Activated CD4-positive, alpha-beta T cell treated with anti-CD3 and anti-CD28 coated beads for 36 hours (primary cell): ENCODE data around the gene TRPC4AP. TPM values are rescaled to one million over a fixed set of nuclear protein-coding genes. Genes with fewer than 3 reads are reported as not detected.

Experiments used
- ATAC-seq: fragments of 200-7000 bp; cut with Tn5 transposase; one replicate; pipeline ENCODE4 v1.10.0; 2021; ENCODE audit warnings: mild to moderate bottlenecking, moderate library complexity
- CTCF ChIA-PET: fragments of 350-600 bp; sonication (Branson Sonifier 250); formaldehyde crosslinking; loops from one replicate; lab custom pipeline; 2021; ENCODE audit warnings: antibody characterized with exemption; lab: Charles Lee
- POLR2A ChIA-PET: fragments of 350-600 bp; sonication (Branson Sonifier 250); formaldehyde crosslinking; loops from one replicate; lab custom pipeline; 2021; ENCODE audit warnings: antibody characterized with exemption, inconsistent platforms; lab: Charles Lee
- DNase-seq: peaks from one replicate; pipeline ENCODE4 v3.0.0-alpha.2; 2020
- H3K27ac Mint-ChIP-seq: one replicate; pipeline ENCODE4 v1.8.0; 2021; ENCODE audit warnings: mixed read lengths
- H3K27me3 Mint-ChIP-seq: one replicate; pipeline ENCODE4 v1.8.0; 2021; ENCODE audit warnings: mixed read lengths
- H3K36me3 Mint-ChIP-seq: one replicate; pipeline ENCODE4 v1.8.0; 2021; ENCODE audit warnings: low read depth, mixed read lengths
- H3K4me1 Mint-ChIP-seq: one replicate; pipeline ENCODE4 v1.8.0; 2021; ENCODE audit warnings: mixed read lengths
- H3K4me3 Mint-ChIP-seq: one replicate; pipeline ENCODE4 v1.8.0; 2021; ENCODE audit warnings: mild to moderate bottlenecking, moderate library complexity, mixed read lengths
- H3K9me3 Mint-ChIP-seq: one replicate; pipeline ENCODE4 v1.8.0; 2021; ENCODE audit warnings: low read depth, mixed read lengths
- intact Hi-C, 2 experiments: fragments of 100-400 bp; cut with DNase I in 1 of 2; cut with micrococcal nuclease in 1 of 2; formaldehyde crosslinking; loops; one replicate each; pipeline versions ENCODE4 v1.14.2 to v1.15.1; 2022 to 2024; cut with DNase I, micrococcal nuclease
- total RNA-seq, 2 experiments: library from RNA; stranded (reverse); gene quantifications; one replicate each; pipeline ENCODE4 v1.2.3, GENCODE V29; 2021

The TRPC4AP gene
- total RNA-seq, 2 experiments from 2014 or later = 36.0 to 39.6 TPM

- Mint-ChIP-seq H3K27me3 (no peaks in the 10 kb centered on the region), H3K4me1 (peaks cover 4% of the 10 kb centered on the region), H3K27ac (no peak overlapping the region), H3K4me3 (no peak overlapping the region), H3K9me3 (no peaks in the 10 kb centered on the region), H3K36me3 (peaks cover 26% of the 10 kb centered on the region)
- ChIA-PET CTCF (no interaction called here), POLR2A (no interaction called here)
- ATAC-seq = no peak
- intact Hi-C loops = no loop called here
- no peak for DNase-seq
Measured at GRCh38 chr20:34999782-35000181, 92.8 kb downstream of the TRPC4AP start.

- intact Hi-C loops = no loop called here
- no peaks in the 10 kb centered on the region for H3K27me3 Mint-ChIP-seq
- H3K4me3 Mint-ChIP-seq = no peak overlapping the region
- ChIA-PET POLR2A (no interaction called here), CTCF (no interaction called here)
- peaks cover 24% of the 10 kb centered on the region for H3K36me3 Mint-ChIP-seq
- ATAC-seq (no peak), DNase-seq (no peak)
- no peak overlapping the region for H3K27ac Mint-ChIP-seq
- peaks cover 4% of the 10 kb centered on the region for H3K4me1 Mint-ChIP-seq
- no peaks in the 10 kb centered on the region for H3K9me3 Mint-ChIP-seq
Measured at GRCh38 chr20:34999021-34999451, 93.6 kb downstream of the TRPC4AP start.

GRCh38 chr20:34998331-34998950 is 94.2 kb downstream of the TRPC4AP start:
- CTCF ChIA-PET = interaction anchor here (1.4 kb wide), 1 partner anchor 124 kb away, joined by 4 read pairs; no protein-coding TSS in a partner anchor

GRCh38 chr20:34997774-34998173 is 94.8 kb downstream of the TRPC4AP start:
- ChIA-PET CTCF (interaction anchor here (0.6 to 1.4 kb wide), 3 partner anchors 107 to 177 kb away, joined by 3 to 4 read pairs (median 3); no protein-coding TSS in a partner anchor), POLR2A (no interaction called here)
- H3K36me3 Mint-ChIP-seq = peaks cover 22% of the 10 kb centered on the region
- H3K4me1 Mint-ChIP-seq = peaks cover 4% of the 10 kb centered on the region
- peak overlapping the region; percentile 15 for H3K27ac Mint-ChIP-seq
- H3K27me3 Mint-ChIP-seq = no peaks in the 10 kb centered on the region
- DNase-seq (no peak), ATAC-seq (no peak)
- H3K9me3 Mint-ChIP-seq = no peaks in the 10 kb centered on the region
- intact Hi-C loops = no loop called here
- H3K4me3 Mint-ChIP-seq = no peak overlapping the region

More at GRCh38 chr20:34998331-34998950, 94.2 kb downstream of the TRPC4AP start:
- DNase-seq = no peak
- ATAC-seq = no peak
- peaks cover 24% of the 10 kb centered on the region for H3K36me3 Mint-ChIP-seq
- intact Hi-C loops = no loop called here
- POLR2A ChIA-PET = no interaction called here
- H3K27me3 Mint-ChIP-seq = no peaks in the 10 kb centered on the region
- no peak overlapping the region for H3K4me3 Mint-ChIP-seq
- no peak overlapping the region for H3K27ac Mint-ChIP-seq
- no peaks in the 10 kb centered on the region for H3K9me3 Mint-ChIP-seq
- H3K4me1 Mint-ChIP-seq = peaks cover 4% of the 10 kb centered on the region

GRCh38 chr20:34997131-34997561 is 95.5 kb downstream of the TRPC4AP start:
- Mint-ChIP-seq H3K27ac (no peak overlapping the region), H3K9me3 (no peaks in the 10 kb centered on the region), H3K36me3 (peaks cover 22% of the 10 kb centered on the region), H3K4me3 (no peak overlapping the region), H3K4me1 (peaks cover 4% of the 10 kb centered on the region), H3K27me3 (no peaks in the 10 kb centered on the region)
- peak; percentile 50 for DNase-seq
- intact Hi-C loops = no loop called here
- ChIA-PET POLR2A (no interaction called here), CTCF (interaction anchor here (0.6 to 1.4 kb wide), 2 partner anchors 123 to 177 kb away, joined by 3 to 4 read pairs; no protein-coding TSS in a partner anchor)
- ATAC-seq = peak; percentile 45

- DNase-seq (no peak), ATAC-seq (no peak)
- ChIA-PET CTCF (interaction anchor here (0.7 to 0.8 kb wide), 3 partner anchors 19 to 140 kb away, joined by 3 read pairs; no protein-coding TSS in a partner anchor), POLR2A (no interaction called here)
- intact Hi-C loops = no loop called here
- H3K27ac Mint-ChIP-seq = no peak overlapping the region
- peaks cover 4% of the 10 kb centered on the region for H3K4me1 Mint-ChIP-seq
- H3K36me3 Mint-ChIP-seq = peaks cover 20% of the 10 kb centered on the region
- no peaks in the 10 kb centered on the region for H3K27me3 Mint-ChIP-seq
- no peak overlapping the region for H3K4me3 Mint-ChIP-seq
- H3K9me3 Mint-ChIP-seq = no peaks in the 10 kb centered on the region
Measured at GRCh38 chr20:34996243-34997028, 96.2 kb downstream of the TRPC4AP start.

- peaks cover 18% of the 10 kb centered on the region for H3K36me3 Mint-ChIP-seq
- H3K27ac Mint-ChIP-seq = no peak overlapping the region
- POLR2A ChIA-PET = no interaction called here
- H3K9me3 Mint-ChIP-seq = no peaks in the 10 kb centered on the region
- intact Hi-C loops = no loop called here
- H3K4me1 Mint-ChIP-seq = peaks cover 4% of the 10 kb centered on the region
- ATAC-seq (no peak), DNase-seq (no peak)
- CTCF ChIA-PET = interaction anchor here (0.5 to 0.8 kb wide), 3 partner anchors 20 to 277 kb away, joined by 3 to 4 read pairs (median 3); no protein-coding TSS in a partner anchor
- H3K27me3 Mint-ChIP-seq = no peaks in the 10 kb centered on the region
- no peak overlapping the region for H3K4me3 Mint-ChIP-seq
Measured at GRCh38 chr20:34995696-34996095, 96.9 kb downstream of the TRPC4AP start.

GRCh38 chr20:34995192-34995591 is 97.4 kb downstream of the TRPC4AP start:
- ATAC-seq (no peak), DNase-seq (no peak)
- Mint-ChIP-seq H3K9me3 (no peaks in the 10 kb centered on the region), H3K36me3 (peaks cover 18% of the 10 kb centered on the region), H3K4me1 (peaks cover 4% of the 10 kb centered on the region), H3K4me3 (no peak overlapping the region), H3K27me3 (no peaks in the 10 kb centered on the region), H3K27ac (no peak overlapping the region)
- POLR2A ChIA-PET = no interaction called here
- CTCF ChIA-PET = interaction anchor here (0.5 to 0.7 kb wide), 2 partner anchors 122 to 277 kb away, joined by 3 to 4 read pairs; no protein-coding TSS in a partner anchor
- intact Hi-C loops = no loop called here

- no peaks in the 10 kb centered on the region for H3K9me3 Mint-ChIP-seq
- H3K27me3 Mint-ChIP-seq = no peaks in the 10 kb centered on the region
- no peak overlapping the region for H3K4me3 Mint-ChIP-seq
- H3K4me1 Mint-ChIP-seq = peaks cover 4% of the 10 kb centered on the region
- H3K27ac Mint-ChIP-seq = no peak overlapping the region
- intact Hi-C loops = no loop called here
- ChIA-PET CTCF (interaction anchor here (0.5 to 0.7 kb wide), 2 partner anchors 46 to 278 kb away, joined by 3 to 4 read pairs; no protein-coding TSS in a partner anchor), POLR2A (no interaction called here)
- H3K36me3 Mint-ChIP-seq = peaks cover 18% of the 10 kb centered on the region
- DNase-seq (no peak), ATAC-seq (no peak)
Measured at GRCh38 chr20:34994509-34995131, 98.0 kb downstream of the TRPC4AP start.

GRCh38 chr20:34993941-34994508 is 98.6 kb downstream of the TRPC4AP start:
- H3K27me3 Mint-ChIP-seq = no peaks in the 10 kb centered on the region
- CTCF ChIA-PET = interaction anchor here (0.5 kb wide), 1 partner anchor 47 kb away, joined by 3 read pairs; no protein-coding TSS in a partner anchor
- no peak overlapping the region for H3K4me3 Mint-ChIP-seq
- POLR2A ChIA-PET = no interaction called here
- ATAC-seq = no peak
- peaks cover 17% of the 10 kb centered on the region for H3K36me3 Mint-ChIP-seq
- H3K9me3 Mint-ChIP-seq = no peaks in the 10 kb centered on the region
- intact Hi-C loops = no loop called here
- H3K4me1 Mint-ChIP-seq = peaks cover 4% of the 10 kb centered on the region
- H3K27ac Mint-ChIP-seq = no peak overlapping the region
- DNase-seq = no peak
